Ascending aorta (tissue), 2 donors: ENCODE measurements around the gene PTPRG. TPM values are rescaled to one million over a fixed set of nuclear protein-coding genes. Genes with fewer than 3 reads are reported as not detected.

Source experiments
- DNase-seq, 2 donors: peaks; one replicate each; pipeline ENCODE4 v3.0.0-alpha.2; 2019; ENCODE audit warnings: low spot score in 2 of 2
- H3K27ac ChIP-seq, 2 donors: fragments of 200-600 bp; sonication (generic); one replicate each; pipeline ENCODE4 v1.5.1; 2016 to 2017; ENCODE audit warnings: mild to moderate bottlenecking in 1 of 2
- H3K27me3 ChIP-seq: fragments of 200-600 bp; sonication (generic); one replicate; pipeline ENCODE4 v1.5.1; 2017
- H3K36me3 ChIP-seq, 2 donors: fragments of 200-600 bp; sonication (generic); one replicate each; pipeline ENCODE4 v1.5.1; 2016
- H3K4me1 ChIP-seq, 2 donors: fragments of 200-600 bp; sonication (generic); one replicate each; pipeline ENCODE4 v1.5.1; 2016 to 2017; ENCODE audit warnings: mild to moderate bottlenecking in 1 of 2
- H3K4me3 ChIP-seq, 2 donors: fragments of 200-600 bp; sonication (generic); one replicate each; pipeline ENCODE4 v1.5.1; 2016 to 2017; ENCODE audit warnings: mild to moderate bottlenecking in 1 of 2
- H3K9me3 ChIP-seq, 2 donors: fragments of 200-600 bp; sonication (generic); one replicate each; pipeline ENCODE4 v1.5.1; 2016
- intact Hi-C: fragments of 100-400 bp; cut with DNase I; formaldehyde crosslinking; loops from one replicate; pipeline ENCODE4 v1.15.1; 2023
- total RNA-seq: library from RNA; depleted of rRNA; stranded (reverse); fragments of >200 nt; gene quantifications from one replicate; pipeline ENCODE4 v1.1.0, GENCODE V29; 2016
- TF ChIP-seq, protein P1 (sequence below), 3 experiments: fragments of 200-600 bp in 2 of 3; fragments of 450-650 bp in 1 of 3; sonication (generic) in 2 of 3; IDR thresholded peaks; one replicate each; pipeline ENCODE4 v1.5.1; 2016 to 2019; ENCODE audit warnings: antibody characterized with exemption in 3 of 3, mild to moderate bottlenecking in 1 of 3, moderate library complexity in 1 of 3

The PTPRG gene
- total RNA-seq, 1 donor from 2014 or later, result 129 TPM

DNA sequence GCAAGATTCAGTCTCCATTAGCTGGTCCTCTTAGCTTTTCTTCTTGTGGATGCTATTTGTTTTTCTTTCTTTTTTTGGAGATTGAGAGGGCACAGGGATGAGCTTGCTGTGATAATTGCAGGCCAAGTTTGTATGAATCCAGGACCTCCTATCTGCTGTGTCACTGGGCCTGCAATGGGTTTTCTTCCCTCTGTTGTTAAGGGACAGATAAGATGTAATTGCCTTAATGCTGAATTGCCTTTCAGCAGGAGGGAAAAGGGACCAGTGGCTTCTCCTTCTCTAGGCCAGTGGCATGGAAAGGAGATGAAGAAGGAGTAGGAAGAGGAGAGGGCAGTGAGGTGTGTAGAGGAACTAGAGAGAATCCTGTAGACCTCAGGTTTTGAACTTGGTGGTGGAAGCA is 29.9 kb downstream of the PTPRG start:
- Histone ChIP-seq H3K4me3 (no peak overlapping the region), H3K4me1 (no peaks in the 10 kb centered on the region), H3K27ac (no peak overlapping the region), H3K27me3 (no peaks in the 10 kb centered on the region), H3K36me3 (peaks cover 0 to 7% of the 10 kb centered on the region in 2 donors), H3K9me3 (no peaks in the 10 kb centered on the region)
- intact Hi-C loops, result no loop called here
- TF ChIP-seq, protein P1, sequence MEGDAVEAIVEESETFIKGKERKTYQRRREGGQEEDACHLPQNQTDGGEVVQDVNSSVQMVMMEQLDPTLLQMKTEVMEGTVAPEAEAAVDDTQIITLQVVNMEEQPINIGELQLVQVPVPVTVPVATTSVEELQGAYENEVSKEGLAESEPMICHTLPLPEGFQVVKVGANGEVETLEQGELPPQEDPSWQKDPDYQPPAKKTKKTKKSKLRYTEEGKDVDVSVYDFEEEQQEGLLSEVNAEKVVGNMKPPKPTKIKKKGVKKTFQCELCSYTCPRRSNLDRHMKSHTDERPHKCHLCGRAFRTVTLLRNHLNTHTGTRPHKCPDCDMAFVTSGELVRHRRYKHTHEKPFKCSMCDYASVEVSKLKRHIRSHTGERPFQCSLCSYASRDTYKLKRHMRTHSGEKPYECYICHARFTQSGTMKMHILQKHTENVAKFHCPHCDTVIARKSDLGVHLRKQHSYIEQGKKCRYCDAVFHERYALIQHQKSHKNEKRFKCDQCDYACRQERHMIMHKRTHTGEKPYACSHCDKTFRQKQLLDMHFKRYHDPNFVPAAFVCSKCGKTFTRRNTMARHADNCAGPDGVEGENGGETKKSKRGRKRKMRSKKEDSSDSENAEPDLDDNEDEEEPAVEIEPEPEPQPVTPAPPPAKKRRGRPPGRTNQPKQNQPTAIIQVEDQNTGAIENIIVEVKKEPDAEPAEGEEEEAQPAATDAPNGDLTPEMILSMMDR (IDR thresholded peaks at IDR 0.05), result no peak
- no peak for DNase-seq

DNA sequence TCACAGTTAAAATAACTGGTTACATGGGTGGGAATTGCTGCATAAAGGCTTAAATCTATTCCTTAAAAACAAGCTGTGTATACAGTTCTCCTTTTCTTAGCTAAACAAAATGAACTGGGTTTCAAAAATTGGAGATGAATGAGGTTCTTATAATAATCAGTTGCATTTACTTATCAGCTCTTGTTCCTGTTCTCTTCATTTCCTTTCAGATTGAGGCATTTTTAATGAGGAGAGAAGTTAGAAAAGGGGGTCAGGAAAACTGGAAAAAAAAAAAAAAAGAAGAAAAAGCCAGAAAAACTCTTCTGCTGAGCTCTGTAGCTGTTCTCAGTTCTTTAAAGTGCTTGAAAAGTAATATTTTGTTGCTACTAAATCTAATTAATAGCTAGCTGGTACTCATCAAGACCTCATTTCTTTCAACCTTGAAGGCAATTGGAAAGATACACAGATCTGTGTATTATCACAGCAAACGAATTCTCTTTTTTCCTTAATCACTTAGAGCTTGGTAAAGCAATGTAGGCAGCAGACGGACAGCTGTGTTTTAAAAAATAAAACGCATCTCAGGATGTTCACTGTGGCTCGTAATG is 32.2 kb downstream of the PTPRG start:
- no peak for DNase-seq
- TF ChIP-seq, protein P1 (IDR thresholded peaks at IDR 0.05), result no peak
- intact Hi-C loops, result no loop called here
- H3K4me1 ChIP-seq, result no peaks in the 10 kb centered on the region
- peaks cover 0 to 5% of the 10 kb centered on the region in 2 donors for H3K36me3 ChIP-seq
- no peaks in the 10 kb centered on the region for H3K27me3 ChIP-seq
- H3K4me3 ChIP-seq, result no peak overlapping the region
- H3K9me3 ChIP-seq, result no peaks in the 10 kb centered on the region
- no peak overlapping the region for H3K27ac ChIP-seq

- intact Hi-C loops, result no loop called here
- no peaks in the 10 kb centered on the region for H3K27me3 ChIP-seq
- TF ChIP-seq, protein P1 (IDR thresholded peaks at IDR 0.05), result no peak
- H3K4me1 ChIP-seq, result no peaks in the 10 kb centered on the region
- DNase-seq, result no peak
- no peak overlapping the region for H3K4me3 ChIP-seq
- H3K9me3 ChIP-seq, result no peaks in the 10 kb centered on the region
- H3K36me3 ChIP-seq, result no peaks in the 10 kb centered on the region
- H3K27ac ChIP-seq, result no peak overlapping the region
Observed at GRCh38 chr3:61594144-61594963, 33.0 kb downstream of the PTPRG start.

- intact Hi-C loops, result no loop called here
- no peak for DNase-seq
- H3K27ac ChIP-seq, result no peak overlapping the region
- no peaks in the 10 kb centered on the region for H3K4me1 ChIP-seq
- H3K4me3 ChIP-seq, result no peak overlapping the region
- no peaks in the 10 kb centered on the region for H3K27me3 ChIP-seq
- H3K9me3 ChIP-seq, result no peaks in the 10 kb centered on the region
- TF ChIP-seq, protein P1 (IDR thresholded peaks at IDR 0.05), result no peak
- no peaks in the 10 kb centered on the region for H3K36me3 ChIP-seq
Observed at GRCh38 chr3:61594964-61595285, 33.6 kb downstream of the PTPRG start.

- Histone ChIP-seq H3K36me3 (no peaks in the 10 kb centered on the region), H3K9me3 (no peaks in the 10 kb centered on the region), H3K4me3 (no peak overlapping the region), H3K27ac (no peak overlapping the region), H3K4me1 (no peaks in the 10 kb centered on the region), H3K27me3 (no peaks in the 10 kb centered on the region)
- intact Hi-C loops, result no loop called here
- TF ChIP-seq, protein P1 (IDR thresholded peaks at IDR 0.05), result no peak
- DNase-seq, result no peak
Observed at GRCh38 chr3:61595288-61595687, 33.9 kb downstream of the PTPRG start.
